ENCODE results near the gene CLTC. TPM values are rescaled to one million over a fixed set of nuclear protein-coding genes. Genes with fewer than 3 reads are reported as not detected.
"Not testable (repeated sequence)": the region's sequence is repeated elsewhere in the genome, so short reads cannot be mapped to it uniquely, and the experiment has no call there.

CLTC gene
- polyA plus RNA-seq, 3 donors, result 278 to 338 (median 314) TPM

DNA sequence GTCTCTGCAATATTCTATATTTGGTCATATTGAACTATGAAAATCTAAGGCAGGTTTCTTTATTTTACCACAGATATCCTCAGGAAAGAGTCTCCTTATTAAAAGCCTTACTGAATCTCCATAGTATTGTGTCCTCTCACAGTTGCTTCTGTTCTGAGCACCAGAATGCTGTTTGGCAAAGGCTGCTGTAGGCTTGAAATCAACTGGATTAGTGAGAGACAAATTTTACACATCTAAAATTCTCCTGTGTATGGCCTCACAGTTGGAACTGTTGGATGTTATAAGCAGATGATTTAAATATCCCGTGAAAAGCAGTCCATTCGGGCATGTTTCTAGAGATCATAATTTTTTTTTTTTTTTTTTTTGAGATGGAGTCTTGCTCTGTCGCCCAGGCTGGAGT lies 9.5 kb downstream of the CLTC start:
- DNase-seq, result no peak

DNA sequence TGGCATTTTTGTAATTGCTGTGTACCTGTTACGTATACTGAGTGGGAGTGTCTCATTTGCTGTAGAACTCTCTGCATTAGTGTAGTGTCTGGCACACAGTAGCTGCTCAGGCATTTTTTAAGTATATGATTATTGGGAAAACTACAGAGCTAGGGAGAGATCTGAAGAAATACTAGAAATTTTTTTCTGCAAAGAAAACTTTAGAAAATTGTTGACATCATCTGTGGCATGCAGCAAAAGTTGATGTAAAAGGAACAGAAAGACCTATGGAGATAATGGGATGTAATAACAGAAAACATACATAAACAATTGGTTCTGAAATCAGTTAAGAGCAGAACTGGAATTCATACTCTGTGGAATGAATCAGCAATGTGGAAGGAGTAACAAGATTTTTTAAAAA lies 11.6 kb downstream of the CLTC start:
- no peak for DNase-seq

- DNase-seq, result no peak
Measured at GRCh38 chr17:59632398-59632797, 12.7 kb downstream of the CLTC start.

GRCh38 chr17:59633658-59634359 lies 14.1 kb downstream of the CLTC start:
- no peak for DNase-seq

DNA sequence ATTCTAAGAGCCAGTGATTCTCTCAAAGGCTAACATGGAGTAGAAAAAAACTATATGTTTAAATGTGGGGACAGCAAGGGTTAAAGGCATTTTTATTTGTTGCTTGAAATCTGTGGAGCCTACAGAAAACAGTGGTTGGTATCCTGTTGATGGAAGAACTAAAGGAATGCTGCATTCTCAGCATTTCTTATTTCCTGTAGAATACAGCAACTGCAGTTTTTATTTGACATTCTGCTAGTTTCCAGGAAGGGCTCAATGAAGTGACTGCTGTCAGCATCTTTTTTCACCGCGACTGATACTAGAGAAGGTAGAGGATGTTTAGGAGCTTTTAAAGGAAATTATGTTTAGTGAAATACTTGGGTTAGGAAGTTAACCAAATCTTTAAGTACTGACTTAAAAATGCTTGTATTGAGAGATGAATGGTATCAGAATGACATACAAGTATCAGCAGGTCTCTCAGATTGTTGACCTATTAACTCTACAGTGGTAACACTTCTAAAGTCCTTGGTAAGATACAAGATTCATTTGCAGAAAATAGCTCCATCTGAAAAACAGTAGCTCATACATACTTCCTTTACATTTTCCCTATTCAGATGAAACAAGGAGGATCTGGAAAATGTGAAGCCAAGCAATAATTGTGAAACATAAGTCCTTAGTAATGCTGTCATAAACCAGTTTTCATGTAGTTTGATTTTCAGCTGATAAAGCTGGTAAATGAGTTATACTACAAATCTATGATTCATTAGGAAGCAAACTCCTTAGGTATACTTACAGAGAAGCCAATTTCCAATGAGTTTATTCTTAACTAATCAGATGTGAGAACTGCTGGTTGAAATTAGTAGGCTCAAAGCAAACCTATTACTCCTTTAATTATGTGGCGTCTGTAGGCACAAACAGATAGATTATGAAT lies 15.2 kb downstream of the CLTC start:
- no peak for DNase-seq

GRCh38 chr17:59637611-59638310 lies 18.1 kb downstream of the CLTC start:
- DNase-seq, result no peak

GRCh38 chr17:59638553-59638952 lies 18.9 kb downstream of the CLTC start:
- no peak for DNase-seq

DNA sequence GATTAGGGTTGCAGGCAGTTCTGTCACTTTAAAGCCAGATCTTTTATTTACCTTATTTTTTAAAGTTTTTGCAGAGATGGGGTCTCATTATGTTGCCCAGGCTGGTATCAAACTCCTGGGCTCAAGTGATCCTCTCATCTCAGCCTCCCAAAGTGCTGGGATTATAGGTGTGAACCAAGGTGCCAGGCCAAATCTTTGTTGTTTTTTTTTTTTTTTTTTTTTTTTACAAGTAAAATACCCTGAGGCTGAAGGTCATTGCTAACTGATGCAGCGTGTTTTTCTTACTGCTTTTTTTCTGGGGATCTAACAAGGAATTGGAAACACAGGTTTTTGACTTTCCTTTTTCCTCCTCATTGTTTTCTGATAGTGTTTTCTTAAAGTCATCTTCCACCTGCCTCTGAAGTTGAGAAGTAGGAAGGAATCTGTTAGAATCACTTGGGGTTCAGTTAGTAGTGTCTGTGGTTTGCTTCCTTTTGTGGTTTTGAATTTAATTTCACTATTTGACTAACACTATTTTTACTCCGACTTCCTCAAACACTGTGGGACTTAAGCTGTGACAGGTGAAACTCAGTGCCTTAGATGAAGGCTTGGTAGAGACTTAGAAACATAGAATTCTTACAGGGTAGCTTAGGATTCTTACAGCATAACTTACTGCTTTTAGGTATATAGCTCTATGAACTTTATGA lies 22.2 kb downstream of the CLTC start:
- no peak for DNase-seq

DNA sequence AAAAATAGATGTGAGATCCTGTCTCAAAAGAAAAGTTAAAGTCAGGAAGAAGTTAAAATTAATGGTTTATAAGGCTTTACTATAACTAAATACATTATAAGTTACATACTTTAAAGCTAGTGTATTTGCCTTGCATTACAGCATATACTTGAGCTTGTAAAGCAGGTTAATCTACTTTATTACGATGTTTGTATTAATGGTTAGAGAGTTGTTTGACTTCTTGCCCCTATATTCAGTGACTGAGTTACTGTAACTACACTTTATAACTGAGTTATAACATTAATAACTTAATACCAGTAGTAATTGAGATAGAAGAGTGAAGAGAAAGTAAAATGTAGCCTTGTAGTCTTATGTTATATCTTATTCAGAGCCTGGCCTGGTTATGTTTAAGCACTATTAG lies 22.9 kb downstream of the CLTC start:
- DNase-seq, result no peak

GRCh38 chr17:59643159-59644140 lies 23.8 kb downstream of the CLTC start:
- DNase-seq, result no peak

DNA sequence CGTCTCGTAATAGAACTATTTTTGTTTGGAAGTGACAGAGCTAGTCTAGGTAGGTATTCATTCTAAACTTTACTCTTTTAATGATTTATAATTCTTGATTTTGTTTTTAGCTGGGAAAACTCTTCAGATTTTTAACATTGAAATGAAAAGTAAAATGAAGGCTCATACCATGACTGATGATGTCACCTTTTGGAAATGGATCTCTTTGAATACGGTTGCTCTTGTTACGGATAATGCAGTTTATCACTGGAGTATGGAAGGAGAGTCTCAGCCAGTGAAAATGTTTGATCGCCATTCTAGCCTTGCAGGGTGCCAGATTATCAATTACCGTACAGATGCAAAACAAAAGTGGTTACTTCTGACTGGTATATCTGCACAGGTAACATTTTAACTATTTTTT lies 27.6 kb downstream of the CLTC start:
- DNase-seq, result no peak

- no peak for DNase-seq
Measured at GRCh38 chr17:59649886-59650285, 30.2 kb downstream of the CLTC start.

DNA sequence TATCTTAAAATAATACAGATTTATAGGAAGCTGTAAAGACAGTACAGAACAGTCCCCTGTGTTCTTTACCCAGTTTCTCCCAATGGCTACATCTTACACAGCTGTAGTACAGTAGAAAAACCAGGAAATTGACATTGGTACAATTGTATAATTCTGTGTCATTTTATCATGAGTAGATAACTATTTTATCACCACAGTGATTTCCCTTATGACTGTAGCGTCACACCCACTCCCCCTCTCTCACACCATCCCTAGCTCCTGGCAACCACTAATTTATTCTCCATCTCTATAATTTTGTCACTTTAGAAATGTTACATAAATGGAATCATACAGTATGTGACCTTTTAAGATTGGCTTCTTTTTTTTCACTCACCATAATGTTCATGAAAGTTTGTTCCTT lies 30.9 kb downstream of the CLTC start:
- DNase-seq, result no peak

DNA sequence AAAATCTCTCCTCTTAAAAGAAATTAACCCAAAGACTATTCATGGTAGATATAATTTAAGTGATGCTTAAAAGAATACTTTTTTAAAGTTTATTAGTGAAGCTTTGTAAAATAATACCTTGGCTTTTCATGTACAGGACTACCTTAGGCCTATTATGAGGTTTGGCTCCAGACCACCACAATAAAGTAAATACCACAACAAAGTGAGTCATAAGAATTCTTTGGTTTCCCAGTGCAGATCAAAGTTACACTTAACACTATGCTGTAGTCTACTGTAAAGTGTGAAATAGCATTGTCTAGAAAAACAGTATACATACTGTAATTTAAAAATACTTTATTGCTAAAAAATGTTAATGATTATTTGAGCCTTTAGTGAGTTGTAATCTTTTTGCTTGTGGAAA lies 31.7 kb downstream of the CLTC start:
- no peak for DNase-seq

DNA sequence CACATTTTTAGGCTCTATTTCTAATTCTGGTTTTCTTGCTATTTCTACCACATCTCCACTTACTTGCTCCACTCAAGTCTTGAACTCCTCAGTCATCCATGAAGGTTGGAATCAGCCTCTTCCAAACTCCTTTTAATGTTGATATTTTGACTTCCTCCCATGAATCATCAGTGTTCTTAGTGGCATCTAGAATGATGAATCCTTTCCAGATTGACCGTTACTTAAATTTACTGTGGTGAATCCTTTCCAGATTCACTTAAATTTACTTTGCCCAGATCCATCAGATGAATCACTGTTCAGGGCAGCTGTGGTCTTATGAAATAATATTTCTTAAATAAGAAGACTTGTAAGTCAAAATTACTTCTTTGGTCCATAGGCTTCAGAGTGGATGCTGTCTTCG lies 32.4 kb downstream of the CLTC start:
- no peak for DNase-seq

- not testable (repeated sequence) for DNase-seq
Measured at GRCh38 chr17:59656624-59657023, 36.9 kb downstream of the CLTC start.

- no peak for DNase-seq
Measured at GRCh38 chr17:59666235-59666634, 46.5 kb downstream of the CLTC start.

- peak; percentile 8 for DNase-seq
Measured at GRCh38 chr17:59668816-59669215, 49.1 kb downstream of the CLTC start.

- DNase-seq, result peak; percentile 57
Measured at GRCh38 chr17:59669411-59669810, 49.7 kb downstream of the CLTC start.

GRCh38 chr17:59669944-59670343 lies 50.2 kb downstream of the CLTC start:
- no peak for DNase-seq

GRCh38 chr17:59671386-59671785 lies 51.7 kb downstream of the CLTC start:
- DNase-seq, result no peak

All from renal pelvis (tissue), 4 donors.